PC-9 (cell line): ENCODE measurements around the gene ARHGEF28. TPM values are rescaled to one million over a fixed set of nuclear protein-coding genes. Genes with fewer than 3 reads are reported as not detected.

ENCODE experiments used
- BruUV-seq: library from RNA; stranded (reverse); fragments of 400-500 nt; replicated peaks from 2 replicates; lab custom pipeline; 2021; lab: Mats Ljungman, UMichigan
- CTCF ChIA-PET: fragments of 300-600 bp; sonication (Branson Sonifier 250); formaldehyde crosslinking; loops from one replicate; lab custom pipeline; 2022; ENCODE audit warnings: antibody characterized with exemption; lab: Charles Lee
- POLR2A ChIA-PET: fragments of 300-600 bp; sonication (Branson Sonifier 250); formaldehyde crosslinking; loops from one replicate; lab custom pipeline; 2022; ENCODE audit warnings: antibody characterized with exemption; ENCODE audit not compliant: unreplicated experiment; lab: Charles Lee
- DNase-seq, 2 experiments: peaks; one replicate each; pipeline versions ENCODE4 v3.0.0 to v3.0.0-alpha.2; 2015 to 2022; ENCODE audit warnings: mixed read lengths in 1 of 2
- H2AFZ ChIP-seq: fragments of 200-600 bp; sonication (generic); 2 replicates; pipeline ENCODE4 v1.8.1; 2017; ENCODE audit warnings: antibody characterized with exemption
- H3F3A ChIP-seq: fragments of 200-600 bp; sonication (generic); 2 replicates; pipeline ENCODE4 v1.8.1; 2017; ENCODE audit warnings: antibody characterized with exemption, mild to moderate bottlenecking, low read depth; ENCODE audit not compliant: insufficient read depth
- H3K27ac ChIP-seq: fragments of 200-600 bp; sonication (generic); 2 replicates; pipeline ENCODE4 v1.6.1; 2016; ENCODE audit warnings: mixed run types
- H3K27me3 ChIP-seq: fragments of 200-600 bp; sonication (generic); 2 replicates; pipeline ENCODE4 v1.6.1; 2016; ENCODE audit warnings: low read depth, mixed run types; ENCODE audit not compliant: insufficient read depth
- H3K36me3 ChIP-seq: fragments of 200-600 bp; sonication (generic); 2 replicates; pipeline ENCODE4 v1.6.1; 2016; ENCODE audit warnings: low read depth, mixed run types
- H3K4me1 ChIP-seq: fragments of 200-600 bp; sonication (generic); replicated peaks from 2 replicates; pipeline ENCODE4 v1.6.1; 2016; ENCODE audit warnings: mixed run types; ENCODE audit not compliant: insufficient read depth
- H3K4me2 ChIP-seq: fragments of 200-600 bp; sonication (generic); 2 replicates; pipeline ENCODE4 v1.6.1; 2017; ENCODE audit warnings: mixed run types
- H3K4me3 ChIP-seq: fragments of 200-600 bp; sonication (generic); 2 replicates; pipeline ENCODE4 v1.6.1; 2016; ENCODE audit warnings: mixed run types
- H3K79me2 ChIP-seq: fragments of 200-600 bp; sonication (generic); 2 replicates; pipeline ENCODE4 v1.6.1; 2017; ENCODE audit warnings: low read depth, mixed run types
- H3K9me2 ChIP-seq: fragments of 200-600 bp; sonication (generic); 2 replicates; pipeline ENCODE4 v1.8.1; 2017; ENCODE audit warnings: mild to moderate bottlenecking; ENCODE audit not compliant: insufficient read depth
- H3K9me3 ChIP-seq: fragments of 200-600 bp; sonication (generic); 2 replicates; pipeline ENCODE4 v1.8.1; 2016; ENCODE audit warnings: low read depth; ENCODE audit not compliant: insufficient read depth
- H4K20me1 ChIP-seq: fragments of 200-600 bp; sonication (generic); 2 replicates; pipeline ENCODE4 v1.8.1; 2017; ENCODE audit not compliant: insufficient read depth
- CTCF ChIP-seq: fragments of 200-600 bp; sonication (generic); conservative IDR thresholded peaks from 2 replicates; pipeline ENCODE4 v1.6.1; 2017; ENCODE audit warnings: mixed run types, antibody characterized with exemption, mild to moderate bottlenecking, moderate library complexity
- EZH2 ChIP-seq: fragments of 200-600 bp; sonication (generic); IDR thresholded peaks from 2 replicates; pipeline ENCODE4 v1.8.0; 2017; ENCODE audit warnings: antibody characterized with exemption, low read depth
- intact Hi-C: fragments of 100-400 bp; cut with micrococcal nuclease; formaldehyde crosslinking; loops from one replicate; pipeline ENCODE4 v1.10.0; 2022; ENCODE audit not compliant: unreplicated experiment
- total RNA-seq: library from RNA; stranded (reverse); gene quantifications from 2 replicates; pipeline ENCODE4 v1.2.3, GENCODE V29; 2021

The ARHGEF28 gene
- total RNA-seq, 1 experiment from 2014 or later, result 77.5 TPM

DNA sequence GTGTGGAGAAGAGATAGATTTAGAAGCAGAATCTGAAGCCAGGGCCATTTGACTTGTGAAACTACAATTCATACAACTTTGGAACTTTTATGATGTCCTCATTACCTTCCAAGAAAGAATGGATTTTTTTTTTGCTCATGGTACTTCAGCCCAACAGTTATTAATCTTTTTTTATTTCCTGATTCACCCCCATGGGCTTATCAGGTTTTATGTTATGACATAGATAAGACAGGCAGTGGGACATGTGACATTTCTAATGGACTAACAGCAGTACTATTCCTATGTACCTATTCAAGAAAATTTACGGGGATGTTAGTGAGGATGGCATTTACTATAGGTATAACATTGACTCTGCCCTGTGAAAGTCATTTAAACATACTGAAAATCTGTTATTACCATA, 204.7 kb downstream of the ARHGEF28 start:
- Histone ChIP-seq H2AFZ (no peak overlapping the region), H3F3A (peaks cover 26% of the 10 kb centered on the region), H3K36me3 (peaks cover 12% of the 10 kb centered on the region), H3K4me2 (no peak overlapping the region), H3K9me3 (no peaks in the 10 kb centered on the region), H3K27ac (no peak overlapping the region), H3K27me3 (no peaks in the 10 kb centered on the region), H3K4me3 (no peak overlapping the region), H3K79me2 (no peaks in the 10 kb centered on the region), H3K9me2 (no peaks in the 10 kb centered on the region), H3K4me1 (peaks cover 16% of the 10 kb centered on the region), H4K20me1 (no peaks in the 10 kb centered on the region)
- BruUV-seq, result no TSS peak
- ChIA-PET POLR2A (no interaction called here), CTCF (interaction anchor here (0.7 kb wide), 1 partner anchor 188 kb away, joined by 6 read pairs; no protein-coding TSS in a partner anchor)
- intact Hi-C loops, result no loop called here
- TF ChIP-seq CTCF, result no peak
- no peak for TF ChIP-seq EZH2
- DNase-seq, result no peak

DNA sequence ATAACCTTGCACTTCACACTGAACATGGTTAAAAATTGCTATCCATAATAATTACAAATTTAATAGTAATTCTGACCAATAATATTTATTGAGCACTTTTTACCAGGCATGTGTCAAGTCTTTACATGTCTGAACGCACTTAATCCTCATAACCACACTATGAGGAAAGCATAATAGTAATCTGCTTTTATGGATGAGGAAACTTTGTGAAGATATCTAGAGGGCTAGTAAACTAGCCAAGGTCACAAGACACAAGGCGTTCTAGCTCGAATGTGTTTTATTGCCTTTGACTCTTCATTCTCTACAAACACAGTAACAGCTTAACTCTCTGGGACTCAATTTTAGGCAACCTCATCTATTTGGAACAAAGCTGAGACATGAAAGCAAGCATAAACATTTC, 205.1 kb downstream of the ARHGEF28 start:
- Histone ChIP-seq H2AFZ (no peak overlapping the region), H3K27me3 (no peaks in the 10 kb centered on the region), H3K79me2 (no peaks in the 10 kb centered on the region), H3F3A (peaks cover 22% of the 10 kb centered on the region), H3K4me2 (no peak overlapping the region), H3K9me3 (no peaks in the 10 kb centered on the region), H3K9me2 (no peaks in the 10 kb centered on the region), H3K27ac (no peak overlapping the region), H4K20me1 (no peaks in the 10 kb centered on the region), H3K4me1 (peaks cover 12% of the 10 kb centered on the region), H3K4me3 (no peak overlapping the region), H3K36me3 (peaks cover 12% of the 10 kb centered on the region)
- no peak for TF ChIP-seq EZH2
- no peak for TF ChIP-seq CTCF
- intact Hi-C loops, result no loop called here
- ChIA-PET POLR2A (no interaction called here), CTCF (no interaction called here)
- BruUV-seq, result no TSS peak
- no peak for DNase-seq

- no peaks in the 10 kb centered on the region for H3K9me2 ChIP-seq
- no peaks in the 10 kb centered on the region for H3K9me3 ChIP-seq
- ChIA-PET CTCF (no interaction called here), POLR2A (no interaction called here)
- H3K36me3 ChIP-seq, result no peaks in the 10 kb centered on the region; the same call in 1 of the 2 replicates
- H2AFZ ChIP-seq, result no peak overlapping the region
- no peak for TF ChIP-seq EZH2
- no peak for TF ChIP-seq CTCF
- H3F3A ChIP-seq, result peaks cover 14% of the 10 kb centered on the region; the same call in 1 of the 2 replicates
- H3K27me3 ChIP-seq, result no peaks in the 10 kb centered on the region
- intact Hi-C loops, result no loop called here
- BruUV-seq, result no TSS peak
- DNase-seq, result no peak
- no peak overlapping the region for H3K4me3 ChIP-seq
- H3K4me2 ChIP-seq, result no peak overlapping the region
- H4K20me1 ChIP-seq, result no peaks in the 10 kb centered on the region
- no peaks in the 10 kb centered on the region for H3K4me1 ChIP-seq
- H3K27ac ChIP-seq, result no peak overlapping the region
- no peaks in the 10 kb centered on the region for H3K79me2 ChIP-seq
These were observed 208.7 kb downstream of the ARHGEF28 start for GRCh38 chr5:73834693-73835092.
